MM.1S (cell line): ENCODE results near the gene PPP2R3B.

Experiments used
- CTCF ChIP-seq: fragments of 300-600 bp; sonication (generic); IDR thresholded peaks from 2 replicates; pipeline ENCODE4 v1.5.1; 2016; ENCODE audit warnings: antibody characterized with exemption, low read length, mixed read lengths
- EZH2phosphoT487 ChIP-seq: fragments of 300-600 bp; sonication (generic); IDR thresholded peaks from 2 replicates; pipeline ENCODE4 v1.6.1; 2018; ENCODE audit warnings: antibody characterized with exemption, low read length

GRCh38 chrX:335758-336155, 51.0 kb downstream of the PPP2R3B start:
- TF ChIP-seq CTCF (no peak), EZH2phosphoT487 (no peak)
